ENCODE measurements around the gene C4orf50. TPM values are rescaled to one million over a fixed set of nuclear protein-coding genes. Genes with fewer than 3 reads are reported as not detected.
A peak's percentile ranks its signal among the peaks of the same experiment; 100 is the strongest.

Gene C4orf50
- total and polyA plus RNA-seq, 2 of the 8 experiments (the other 6 are each of a cell fraction or from before 2014, with no cell fraction given): 0.08 to 0.22 TPM

- H2BK120ac ChIP-seq (replicated peaks; ENCODE audit: low read depth, low read length): no peak overlapping the region
- no peak overlapping the region for H3K4ac ChIP-seq (replicated peaks; ENCODE audit: insufficient read length, low read depth, low read length)
- CTCF ChIA-PET (ENCODE audit: partially characterized antibody): interaction anchor here (0.7 to 2.2 kb wide), 7 partner anchors 10 to 144 kb away, joined by 3 to 7 read pairs (median 5); no protein-coding TSS in a partner anchor
- H3K4me1 ChIP-seq (replicated peaks in 1 of 4; ENCODE audit: control insufficient read depth in 3 of 4, insufficient read depth in 4 of 4, low read length in 3 of 4): no peaks in the 10 kb centered on the region; a peak in 1 of 7 replicates
- H2BK12ac ChIP-seq (ENCODE audit: low read depth, low read length): 0 out of 2 replicates have a peak overlapping the region, but pooled peaks have one; percentile 3
- no peaks in the 10 kb centered on the region for H3K23me2 ChIP-seq (ENCODE audit: low read depth, low read length)
- no peak overlapping the region for H2BK5ac ChIP-seq (ENCODE audit: low read depth, low read length)
- H4K20me1 ChIP-seq (replicated peaks in 1 of 2; ENCODE audit: control insufficient read depth in 1 of 2, insufficient read depth in 2 of 2, low read length in 2 of 2): peaks cover 0 to 1% of the 10 kb centered on the region in 2 experiments
- no peak overlapping the region for H2BK20ac ChIP-seq (ENCODE audit: low read length)
- no peak overlapping the region for H3K23ac ChIP-seq (ENCODE audit: insufficient read length)
- H3K27me3 ChIP-seq (replicated peaks in 1 of 4; ENCODE audit: control insufficient read depth in 3 of 4, extremely low read depth in 1 of 4, insufficient read depth in 3 of 4, low read length in 3 of 4): no peaks in the 10 kb centered on the region; a peak in 2 of 7 replicates
- H3K4me3 ChIP-seq (ENCODE audit: extremely low read depth in 1 of 4, insufficient read depth in 2 of 4, low read depth in 3 of 4, low read length in 4 of 4): no peak overlapping the region
- H3K79me1 ChIP-seq (ENCODE audit: low read depth, low read length): no peaks in the 10 kb centered on the region
- WGBS, 2 experiments (ENCODE audit: extremely low coverage in 1 of 2, insufficient coverage in 1 of 2, insufficient read length in 1 of 2, insufficient replicate concordance in 2 of 2, low coverage in 1 of 2, low lambda C conversion rate in 2 of 2, missing lambda C conversion rate in 1 of 2): 86% methylated on average over 16 of the region's 16 CpGs; no CpG with 5 or more reads in 1 of the 2 experiments
- H3K14ac ChIP-seq (ENCODE audit: insufficient read length): no peak overlapping the region
- no peaks in the 10 kb centered on the region for H3K36me3 ChIP-seq (ENCODE audit: control insufficient read depth in 2 of 4, insufficient read depth in 4 of 4, low read length in 3 of 4)
- H3K56ac ChIP-seq (replicated peaks; ENCODE audit: insufficient read length, low read depth, low read length): no peak overlapping the region
- DNase-seq (ENCODE audit: low read depth in 1 of 2, low spot score in 2 of 2) (no peak), FAIRE-seq (no peak)
- no peaks in the 10 kb centered on the region for H3K79me2 ChIP-seq (ENCODE audit: control insufficient read depth in 1 of 2, insufficient read depth in 2 of 2, low read length in 2 of 2)
- H3K18ac ChIP-seq (ENCODE audit: extremely low read depth, low read length): no peak overlapping the region
- H4K5ac ChIP-seq (ENCODE audit: insufficient read length, low read depth, low read length): no peak overlapping the region
- H3K27ac ChIP-seq (ENCODE audit: low read depth, low read length): no peak overlapping the region
- no peak overlapping the region for H3K9ac ChIP-seq (replicated peaks in 1 of 4; ENCODE audit: extremely low read depth in 1 of 4, low read depth in 3 of 4, low read length in 3 of 4)
- no peak overlapping the region for H4K8ac ChIP-seq (ENCODE audit: extremely low read depth, insufficient read depth, low read length)
- TF ChIP-seq MAFK (IDR thresholded peaks at IDR 0.05; ENCODE audit: low read depth, low read length): peak; percentile 43; the same call in 1 of the 2 replicates
- TF ChIP-seq RXRA (IDR thresholded peaks at IDR 0.05; ENCODE audit: insufficient read depth, low read depth, low read length): no peak
- no peak for TF ChIP-seq CBX5 (IDR thresholded peaks at IDR 0.05; ENCODE audit: low read depth, low read length)
- TF ChIP-seq RFX5 (IDR thresholded peaks at IDR 0.05; ENCODE audit: borderline replicate concordance, low read depth, low read length): no peak
- TF ChIP-seq NANOG (IDR thresholded peaks at IDR 0.05; ENCODE audit: insufficient read depth, low read depth, low read length, poor library complexity, severe bottlenecking): no peak
- TF ChIP-seq ATF2 (IDR thresholded peaks at IDR 0.05; ENCODE audit: low read length): no peak
- H2AK5ac ChIP-seq (ENCODE audit: low read depth, low read length): no peak overlapping the region
- H4K91ac ChIP-seq (replicated peaks; ENCODE audit: insufficient read length, low read length): no peak overlapping the region
- POLR2A ChIA-PET (ENCODE audit: partially characterized antibody): interaction anchor here (1.2 kb wide), 1 partner anchor 17 kb away, joined by 4 read pairs; no protein-coding TSS in a partner anchor
- no peaks in the 10 kb centered on the region for H3K9me3 ChIP-seq (ENCODE audit: insufficient read depth in 2 of 2, low read depth in 1 of 2, low read length in 1 of 2)
- H2BK15ac ChIP-seq (ENCODE audit: low read length): no peak overlapping the region
- H2AFZ ChIP-seq (ENCODE audit: low read length): no peak overlapping the region
- H3K4me2 ChIP-seq (ENCODE audit: insufficient read depth in 1 of 2, low read depth in 2 of 2, low read length in 2 of 2): no peak overlapping the region
These were observed 36.1 kb upstream of the C4orf50 start for GRCh38 chr4:6054162-6054922.

Data from H1 (cell line).